SK-N-SH treated with all-trans-retinoic acid at 6 μM for 48 hours (cell line): ENCODE measurements around the gene TEAD1.
A peak's percentile ranks its signal among the peaks of the same experiment; 100 is the strongest.

ENCODE experiments used
- ATAC-seq: fragments of 200-7000 bp; cut with Tn5 transposase; 3 replicates; pipeline ENCODE4 v1.9.1; 2020; ENCODE audit warnings: mild to moderate bottlenecking, moderate library complexity
- ARNTL ChIP-seq: fragments of 450-650 bp; formaldehyde crosslinking; IDR thresholded peaks from 2 replicates; pipeline ENCODE4 v1.5.0; 2020; ENCODE audit warnings: low read depth, mild to moderate bottlenecking, moderate library complexity, borderline replicate concordance
- BACH2 ChIP-seq: fragments of 250-450 bp; sonication (Bioruptor Pico); IDR thresholded peaks from 2 replicates; pipeline ENCODE4 v1.9.0; 2021; ENCODE audit warnings: mild to moderate bottlenecking, borderline replicate concordance
- CSDC2 ChIP-seq: fragments of 250-450 bp; sonication (Bioruptor Pico); IDR thresholded peaks from 2 replicates; pipeline ENCODE4 v1.5.0; 2020; ENCODE audit warnings: mild to moderate bottlenecking, moderate library complexity
- ESRRG ChIP-seq: fragments of 250-450 bp; sonication (Bioruptor Pico); IDR thresholded peaks from 2 replicates; pipeline ENCODE4 v1.6.1; 2021; ENCODE audit warnings: mild to moderate bottlenecking
- GLIS3 ChIP-seq: fragments of 250-450 bp; sonication (Bioruptor Pico); IDR thresholded peaks from 2 replicates; pipeline ENCODE4 v1.5.0; 2020; ENCODE audit warnings: mild to moderate bottlenecking, moderate library complexity
- ISL1 ChIP-seq: fragments of 250-450 bp; sonication (Bioruptor Pico); IDR thresholded peaks from 2 replicates; pipeline ENCODE4 v2.1.2; 2022; ENCODE audit warnings: mild to moderate bottlenecking, moderate library complexity
- PATZ1 ChIP-seq: fragments of 250-450 bp; sonication (Bioruptor Pico); IDR thresholded peaks from 2 replicates; pipeline ENCODE4 v1.8.0; 2020; ENCODE audit warnings: mild to moderate bottlenecking, moderate library complexity, borderline replicate concordance
- PPARA ChIP-seq: fragments of 250-450 bp; sonication (Bioruptor Pico); IDR thresholded peaks from 2 replicates; pipeline ENCODE4 v1.5.0; 2020; ENCODE audit warnings: mild to moderate bottlenecking, borderline replicate concordance
- RARB ChIP-seq: fragments of 250-450 bp; sonication (Bioruptor Pico); IDR thresholded peaks from 2 replicates; pipeline ENCODE4 v1.8.0; 2021; ENCODE audit warnings: mild to moderate bottlenecking, moderate library complexity
- TCF4 ChIP-seq: fragments of 250-450 bp; sonication (Bioruptor Pico); IDR thresholded peaks from 2 replicates; pipeline ENCODE4 v1.8.0; 2021; ENCODE audit warnings: mild to moderate bottlenecking, moderate library complexity, borderline replicate concordance
- TOX ChIP-seq: fragments of 250-450 bp; sonication (Bioruptor Pico); IDR thresholded peaks from 2 replicates; pipeline ENCODE4 v1.8.0; 2021; ENCODE audit warnings: mild to moderate bottlenecking, moderate library complexity, borderline replicate concordance
- ZC3H10 ChIP-seq: fragments of 250-450 bp; sonication (Bioruptor Pico); IDR thresholded peaks from 2 replicates; pipeline ENCODE4 v1.5.1; 2021; ENCODE audit warnings: mild to moderate bottlenecking, moderate library complexity
- ZFP3 ChIP-seq: fragments of 250-450 bp; sonication (Bioruptor Pico); IDR thresholded peaks from 2 replicates; pipeline ENCODE4 v1.5.0; 2020; ENCODE audit warnings: mild to moderate bottlenecking, moderate library complexity
- ZFP30 ChIP-seq: fragments of 450-650 bp; formaldehyde crosslinking; IDR thresholded peaks from 2 replicates; pipeline ENCODE4 v1.5.0; 2022; ENCODE audit warnings: mild to moderate bottlenecking, moderate library complexity
- ZNF565 ChIP-seq: fragments of 450-650 bp; formaldehyde crosslinking; conservative IDR thresholded peaks from 2 replicates; pipeline ENCODE4 v1.5.0; 2020; ENCODE audit warnings: low read depth, mild to moderate bottlenecking, moderate library complexity
- ZNF70 ChIP-seq: fragments of 450-650 bp; formaldehyde crosslinking; IDR thresholded peaks from 2 replicates; pipeline ENCODE4 v1.5.0; 2020; ENCODE audit warnings: mild to moderate bottlenecking, moderate library complexity
- TF ChIP-seq, protein P1 (sequence below): fragments of 250-450 bp; sonication (Bioruptor Pico); IDR thresholded peaks from 2 replicates; pipeline ENCODE4 v1.5.0; 2020; ENCODE audit warnings: mild to moderate bottlenecking, moderate library complexity
- TF ChIP-seq, protein P2 (sequence below): fragments of 250-450 bp; sonication (Bioruptor Pico); IDR thresholded peaks from 2 replicates; pipeline ENCODE4 v1.8.0; 2021; ENCODE audit warnings: low read depth, mild to moderate bottlenecking, moderate library complexity, borderline replicate concordance

TEAD1 gene

DNA sequence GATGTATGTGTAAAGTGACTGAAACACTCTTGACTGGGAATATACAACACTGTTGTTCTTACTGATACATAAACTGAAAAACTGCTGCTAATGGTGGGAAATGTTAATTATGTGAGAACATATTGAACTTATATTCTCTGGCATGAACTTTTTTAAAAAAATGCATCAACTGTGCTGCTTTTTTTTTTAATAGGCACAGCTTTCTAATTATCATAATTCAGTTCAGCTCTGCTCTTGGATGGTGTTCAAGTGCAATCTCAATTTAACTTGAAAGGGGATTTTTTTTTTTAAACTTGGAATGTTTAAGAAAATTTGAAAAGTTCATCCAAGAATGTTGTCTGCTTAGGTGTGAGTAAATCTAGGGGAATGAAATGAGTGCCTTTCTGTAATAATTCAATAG, 5.2 kb downstream of the TEAD1 start:
- ATAC-seq = no peak
- TF ChIP-seq ZFP30 (CRISPR knock-in tag) = no peak
- no peak for TF ChIP-seq ZNF70 (CRISPR knock-in tag)
- TF ChIP-seq TCF4 = no peak
- TF ChIP-seq BACH2 = no peak
- no peak for TF ChIP-seq PATZ1 (CRISPR knock-in tag)
- no peak for TF ChIP-seq PPARA (CRISPR knock-in tag)
- no peak for TF ChIP-seq RARB
- TF ChIP-seq GLIS3 = no peak
- TF ChIP-seq ESRRG (CRISPR knock-in tag) = no peak
- TF ChIP-seq CSDC2 (CRISPR knock-in tag) = no peak

GRCh38 chr11:12680246-12680939, 6.2 kb downstream of the TEAD1 start:
- TF ChIP-seq TCF4 = peak; percentile 74; the same call in 1 of the 2 replicates
- no peak for TF ChIP-seq TOX
- TF ChIP-seq, protein P1, sequence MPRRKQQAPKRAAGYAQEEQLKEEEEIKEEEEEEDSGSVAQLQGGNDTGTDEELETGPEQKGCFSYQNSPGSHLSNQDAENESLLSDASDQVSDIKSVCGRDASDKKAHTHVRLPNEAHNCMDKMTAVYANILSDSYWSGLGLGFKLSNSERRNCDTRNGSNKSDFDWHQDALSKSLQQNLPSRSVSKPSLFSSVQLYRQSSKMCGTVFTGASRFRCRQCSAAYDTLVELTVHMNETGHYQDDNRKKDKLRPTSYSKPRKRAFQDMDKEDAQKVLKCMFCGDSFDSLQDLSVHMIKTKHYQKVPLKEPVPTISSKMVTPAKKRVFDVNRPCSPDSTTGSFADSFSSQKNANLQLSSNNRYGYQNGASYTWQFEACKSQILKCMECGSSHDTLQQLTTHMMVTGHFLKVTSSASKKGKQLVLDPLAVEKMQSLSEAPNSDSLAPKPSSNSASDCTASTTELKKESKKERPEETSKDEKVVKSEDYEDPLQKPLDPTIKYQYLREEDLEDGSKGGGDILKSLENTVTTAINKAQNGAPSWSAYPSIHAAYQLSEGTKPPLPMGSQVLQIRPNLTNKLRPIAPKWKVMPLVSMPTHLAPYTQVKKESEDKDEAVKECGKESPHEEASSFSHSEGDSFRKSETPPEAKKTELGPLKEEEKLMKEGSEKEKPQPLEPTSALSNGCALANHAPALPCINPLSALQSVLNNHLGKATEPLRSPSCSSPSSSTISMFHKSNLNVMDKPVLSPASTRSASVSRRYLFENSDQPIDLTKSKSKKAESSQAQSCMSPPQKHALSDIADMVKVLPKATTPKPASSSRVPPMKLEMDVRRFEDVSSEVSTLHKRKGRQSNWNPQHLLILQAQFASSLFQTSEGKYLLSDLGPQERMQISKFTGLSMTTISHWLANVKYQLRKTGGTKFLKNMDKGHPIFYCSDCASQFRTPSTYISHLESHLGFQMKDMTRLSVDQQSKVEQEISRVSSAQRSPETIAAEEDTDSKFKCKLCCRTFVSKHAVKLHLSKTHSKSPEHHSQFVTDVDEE (CRISPR knock-in tag) = 0 out of 2 replicates have a peak, but pooled peaks have one; percentile 49
- ATAC-seq = peak; percentile 67

- TF ChIP-seq TCF4 = 0 out of 2 replicates have a peak, but pooled peaks have one; percentile 10
- no peak for TF ChIP-seq ZNF565 (CRISPR knock-in tag)
- TF ChIP-seq, protein P2, sequence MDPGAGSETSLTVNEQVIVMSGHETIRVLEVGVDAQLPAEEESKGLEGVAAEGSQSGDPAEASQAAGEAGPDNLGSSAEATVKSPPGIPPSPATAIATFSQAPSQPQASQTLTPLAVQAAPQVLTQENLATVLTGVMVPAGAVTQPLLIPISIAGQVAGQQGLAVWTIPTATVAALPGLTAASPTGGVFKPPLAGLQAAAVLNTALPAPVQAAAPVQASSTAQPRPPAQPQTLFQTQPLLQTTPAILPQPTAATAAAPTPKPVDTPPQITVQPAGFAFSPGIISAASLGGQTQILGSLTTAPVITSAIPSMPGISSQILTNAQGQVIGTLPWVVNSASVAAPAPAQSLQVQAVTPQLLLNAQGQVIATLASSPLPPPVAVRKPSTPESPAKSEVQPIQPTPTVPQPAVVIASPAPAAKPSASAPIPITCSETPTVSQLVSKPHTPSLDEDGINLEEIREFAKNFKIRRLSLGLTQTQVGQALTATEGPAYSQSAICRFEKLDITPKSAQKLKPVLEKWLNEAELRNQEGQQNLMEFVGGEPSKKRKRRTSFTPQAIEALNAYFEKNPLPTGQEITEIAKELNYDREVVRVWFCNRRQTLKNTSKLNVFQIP (CRISPR knock-in tag) = no peak
- TF ChIP-seq, all 23 proteins: peak for 1
- no peak for ATAC-seq
These were observed 6.7 kb downstream of the TEAD1 start for GRCh38 chr11:12680940-12681258.

- ATAC-seq = no peak
- TF ChIP-seq RARB (no peak), ZNF565 (CRISPR knock-in tag) (no peak), ZNF70 (CRISPR knock-in tag) (no peak), ARNTL (CRISPR knock-in tag) (no peak), PPARA (CRISPR knock-in tag) (no peak), ZC3H10 (CRISPR knock-in tag) (no peak), CSDC2 (CRISPR knock-in tag) (no peak), ISL1 (CRISPR knock-in tag) (no peak), PATZ1 (CRISPR knock-in tag) (no peak), TOX (no peak), ZFP3 (no peak), GLIS3 (no peak)
- TF ChIP-seq, protein P1 (CRISPR knock-in tag) = no peak
- TF ChIP-seq, protein P2 (CRISPR knock-in tag) = no peak
- TF ChIP-seq, all 23 proteins: peak for 0
These were observed 7.2 kb downstream of the TEAD1 start for GRCh38 chr11:12681466-12681865.
